H1 (cell line): ENCODE data around the gene LRRC26. TPM values are rescaled to one million over a fixed set of nuclear protein-coding genes. Genes with fewer than 3 reads are reported as not detected.
A peak's percentile ranks its signal among the peaks of the same experiment; 100 is the strongest.

Experiments
- CTCF ChIA-PET: fragments of 300-600 bp; sonication (Branson Sonifier 250); formaldehyde crosslinking; loops from one replicate; lab custom pipeline; 2021; ENCODE audit not compliant: partially characterized antibody; lab: Charles Lee
- POLR2A ChIA-PET: fragments of 300-600 bp; sonication (Branson Sonifier 250); formaldehyde crosslinking; loops from one replicate; lab custom pipeline; 2021; ENCODE audit warnings: inconsistent platforms; ENCODE audit not compliant: partially characterized antibody; lab: Charles Lee
- DNase-seq, 2 experiments: peaks; one replicate each; pipeline versions ENCODE4 v3.0.0 to v3.0.0-alpha.2; 2010 to 2022; ENCODE audit warnings: low spot score in 2 of 2, low read depth in 1 of 2, mixed read lengths in 1 of 2
- FAIRE-seq: peaks from 2 replicates; lab custom pipeline; 2011; peaks lifted over from hg19 to GRCh38; lab: Jason Lieb, UNC
- H2AFZ ChIP-seq: 2 replicates; pipeline ENCODE4 v1.8.1; 2012; ENCODE audit warnings: low read length, inconsistent platforms
- H2AK5ac ChIP-seq: 2 replicates; pipeline ENCODE4 v1.6.1; 2013; ENCODE audit warnings: low read depth, low read length
- H2BK120ac ChIP-seq: replicated peaks from 2 replicates; pipeline ENCODE3; 2013; ENCODE audit warnings: low read depth, low read length, inconsistent platforms
- H2BK12ac ChIP-seq: 2 replicates; pipeline ENCODE4 v1.6.1; 2013; ENCODE audit warnings: low read depth, low read length
- H2BK15ac ChIP-seq: 2 replicates; pipeline ENCODE4 v1.6.1; 2013; ENCODE audit warnings: low read length
- H2BK20ac ChIP-seq: 2 replicates; pipeline ENCODE4 v1.6.1; 2013; ENCODE audit warnings: low read length
- H2BK5ac ChIP-seq: 2 replicates; pipeline ENCODE4 v1.6.1; 2013; ENCODE audit warnings: low read depth, low read length
- H3K14ac ChIP-seq: 2 replicates; pipeline ENCODE4 v1.6.1; 2013; ENCODE audit warnings: inconsistent platforms; ENCODE audit not compliant: insufficient read length
- H3K18ac ChIP-seq: 2 replicates; pipeline ENCODE4 v1.6.1; 2013; ENCODE audit warnings: low read length; ENCODE audit errors: extremely low read depth
- H3K23ac ChIP-seq: 2 replicates; pipeline ENCODE4 v1.6.1; 2013; ENCODE audit warnings: inconsistent platforms; ENCODE audit not compliant: insufficient read length
- H3K23me2 ChIP-seq: 2 replicates; pipeline ENCODE4 v1.6.1; 2013; ENCODE audit warnings: low read depth, low read length
- H3K27ac ChIP-seq: 2 replicates; pipeline ENCODE4 v1.6.1; 2011; ENCODE audit warnings: low read depth, low read length, inconsistent platforms
- H3K27me3 ChIP-seq, 4 experiments: replicated peaks in 1 of 4; 1 replicate in 1 of 4; 2 replicates in 3 of 4; pipeline versions ENCODE4 v1.6.1 to v1.8.1; 2011 to 2013; ENCODE audit warnings: low read length in 3 of 4, mild to moderate bottlenecking in 3 of 4, inconsistent platforms in 2 of 4, mixed read lengths in 2 of 4, moderate library complexity in 1 of 4; ENCODE audit not compliant: control insufficient read depth in 3 of 4, insufficient read depth in 3 of 4; ENCODE audit errors: extremely low read depth in 1 of 4
- H3K36me3 ChIP-seq, 4 experiments: 2 replicates each; pipeline versions ENCODE4 v1.6.1 to v1.8.1; 2011 to 2013; ENCODE audit warnings: mild to moderate bottlenecking in 4 of 4, low read length in 3 of 4, moderate library complexity in 2 of 4, control low read depth in 1 of 4, inconsistent platforms in 1 of 4; ENCODE audit not compliant: insufficient read depth in 4 of 4, control insufficient read depth in 2 of 4
- H3K4ac ChIP-seq: replicated peaks from 2 replicates; pipeline ENCODE3; 2013; ENCODE audit warnings: low read length, low read depth, mixed read lengths, inconsistent platforms; ENCODE audit not compliant: insufficient read length
- H3K4me1 ChIP-seq, 4 experiments: replicated peaks in 1 of 4; 1 replicate in 1 of 4; 2 replicates in 3 of 4; pipeline versions ENCODE4 v1.6.1 to v1.8.1; 2011 to 2013; ENCODE audit warnings: low read length in 3 of 4, inconsistent platforms in 2 of 4, mixed read lengths in 1 of 4; ENCODE audit not compliant: insufficient read depth in 4 of 4, control insufficient read depth in 3 of 4
- H3K4me2 ChIP-seq, 2 experiments: 2 replicates each; pipeline versions ENCODE4 v1.6.1 to v1.8.1; 2011 to 2013; ENCODE audit warnings: low read depth in 2 of 2, low read length in 2 of 2, control low read depth in 1 of 2, inconsistent platforms in 1 of 2, mild to moderate bottlenecking in 1 of 2; ENCODE audit not compliant: insufficient read depth in 1 of 2
- H3K4me3 ChIP-seq, 4 experiments: fragments of 200-600, 300-600 bp in 1 of 4; sonication (generic), shearing (Covaris generic), sonication (Bioruptor Twin) in 1 of 4; 2 replicates each; pipeline versions ENCODE4 v1.5.1 to v1.8.1; 2011 to 2016; ENCODE audit warnings: low read length in 4 of 4, low read depth in 3 of 4, control low read depth in 2 of 4, inconsistent platforms in 2 of 4, mild to moderate bottlenecking in 2 of 4, mixed read lengths in 1 of 4, moderate library complexity in 1 of 4; ENCODE audit not compliant: insufficient read depth in 2 of 4; ENCODE audit errors: extremely low read depth in 1 of 4
- H3K56ac ChIP-seq: replicated peaks from 2 replicates; pipeline ENCODE3; 2013; ENCODE audit warnings: low read depth, mild to moderate bottlenecking, mixed read lengths, low read length, inconsistent platforms; ENCODE audit not compliant: insufficient read length
- H3K79me1 ChIP-seq: 2 replicates; pipeline ENCODE4 v1.6.1; 2013; ENCODE audit warnings: low read depth, low read length, control low read depth
- H3K79me2 ChIP-seq, 2 experiments: 2 replicates each; pipeline versions ENCODE4 v1.6.1 to v1.8.1; 2012 to 2013; ENCODE audit warnings: low read length in 2 of 2, mild to moderate bottlenecking in 2 of 2, inconsistent platforms in 1 of 2; ENCODE audit not compliant: insufficient read depth in 2 of 2, control insufficient read depth in 1 of 2
- H3K9ac ChIP-seq, 4 experiments: replicated peaks in 1 of 4; 1 replicate in 1 of 4; 2 replicates in 3 of 4; pipeline versions ENCODE4 v1.6.1 to v1.8.1; 2011 to 2013; ENCODE audit warnings: low read depth in 3 of 4, low read length in 3 of 4, control low read depth in 2 of 4, mild to moderate bottlenecking in 2 of 4, moderate library complexity in 2 of 4, inconsistent platforms in 1 of 4; ENCODE audit errors: extremely low read depth in 1 of 4
- H3K9me3 ChIP-seq, 2 experiments: 2 replicates each; pipeline versions ENCODE4 v1.6.1 to v1.8.1; 2012 to 2013; ENCODE audit warnings: mild to moderate bottlenecking in 2 of 2, moderate library complexity in 2 of 2, control low read depth in 1 of 2, inconsistent platforms in 1 of 2, low read depth in 1 of 2, low read length in 1 of 2, mixed read lengths in 1 of 2; ENCODE audit not compliant: insufficient read depth in 2 of 2
- H4K20me1 ChIP-seq, 2 experiments: replicated peaks in 1 of 2; 2 replicates each; pipeline versions ENCODE3 to v1.8.1; 2011 to 2013; ENCODE audit warnings: inconsistent platforms in 2 of 2, low read length in 2 of 2, mild to moderate bottlenecking in 1 of 2; ENCODE audit not compliant: insufficient read depth in 2 of 2, control insufficient read depth in 1 of 2
- H4K5ac ChIP-seq: 2 replicates; pipeline ENCODE4 v1.6.1; 2013; ENCODE audit warnings: low read length, low read depth, mixed read lengths, inconsistent platforms; ENCODE audit not compliant: insufficient read length
- H4K8ac ChIP-seq: 2 replicates; pipeline ENCODE4 v1.8.0; 2013; ENCODE audit warnings: mild to moderate bottlenecking, moderate library complexity, low read length, inconsistent platforms; ENCODE audit not compliant: insufficient read depth; ENCODE audit errors: extremely low read depth
- H4K91ac ChIP-seq: replicated peaks from 2 replicates; pipeline ENCODE3; 2013; ENCODE audit warnings: low read length, mixed read lengths, inconsistent platforms; ENCODE audit not compliant: insufficient read length
- GABPA ChIP-seq: IDR thresholded peaks from 2 replicates; pipeline ENCODE4 v1.6.1; 2011; ENCODE audit warnings: mild to moderate bottlenecking, low read length, moderate library complexity, borderline replicate concordance; ENCODE audit not compliant: insufficient read depth
- TAF1 ChIP-seq: IDR thresholded peaks from 2 replicates; pipeline ENCODE4 v1.6.1; 2011; ENCODE audit warnings: mild to moderate bottlenecking, low read depth, low read length
- WGBS, 2 experiments: shearing (Covaris generic) in 1 of 2; methylation state at CpG; one replicate each; pipeline versions ENCODE4 v1.1.6 to v1.1.7; 2013 to 2015; ENCODE audit warnings: low lambda C conversion rate in 2 of 2, mixed read lengths in 2 of 2, inconsistent platforms in 1 of 2, low coverage in 1 of 2, missing lambda C conversion rate in 1 of 2; ENCODE audit not compliant: insufficient replicate concordance in 2 of 2, insufficient coverage in 1 of 2, insufficient read length in 1 of 2; ENCODE audit errors: extremely low coverage in 1 of 2, missing lambda C conversion rate in 1 of 2; 5-methylcytosine and 5-hydroxymethylcytosine counted together
- polyA plus RNA-seq, 7 experiments: library from polyadenylated mRNA; depleted of rRNA in 3 of 7; stranded (reverse) in 5 of 7; unstranded in 2 of 7; fragments of >200 nt in 5 of 7; fragments of 200-250 nt in 2 of 7; gene quantifications; 1 replicate in 5 of 7; 2 replicates in 1 of 7; 4 replicates in 1 of 7; pipeline versions ENCODE4 v1.2.1 to v1.2.3, GENCODE V29; 2011 to 2013; ENCODE audit warnings: missing spikeins in 2 of 7, mixed read lengths in 2 of 7
- total RNA-seq: library from RNA; stranded (reverse); fragmentation: NEBNext Ultra II Directional; extraction: Animal tissue kit (Norgen Biotek cat#: 25700); gene quantifications from 2 replicates; pipeline ENCODE4 v1.2.1, GENCODE V29; 2021

LRRC26 gene
- total and polyA plus RNA-seq, 2 of the 8 experiments (the other 6 are each of a cell fraction or from before 2014, with no cell fraction given), result 0.34 to 0.85 TPM

DNA sequence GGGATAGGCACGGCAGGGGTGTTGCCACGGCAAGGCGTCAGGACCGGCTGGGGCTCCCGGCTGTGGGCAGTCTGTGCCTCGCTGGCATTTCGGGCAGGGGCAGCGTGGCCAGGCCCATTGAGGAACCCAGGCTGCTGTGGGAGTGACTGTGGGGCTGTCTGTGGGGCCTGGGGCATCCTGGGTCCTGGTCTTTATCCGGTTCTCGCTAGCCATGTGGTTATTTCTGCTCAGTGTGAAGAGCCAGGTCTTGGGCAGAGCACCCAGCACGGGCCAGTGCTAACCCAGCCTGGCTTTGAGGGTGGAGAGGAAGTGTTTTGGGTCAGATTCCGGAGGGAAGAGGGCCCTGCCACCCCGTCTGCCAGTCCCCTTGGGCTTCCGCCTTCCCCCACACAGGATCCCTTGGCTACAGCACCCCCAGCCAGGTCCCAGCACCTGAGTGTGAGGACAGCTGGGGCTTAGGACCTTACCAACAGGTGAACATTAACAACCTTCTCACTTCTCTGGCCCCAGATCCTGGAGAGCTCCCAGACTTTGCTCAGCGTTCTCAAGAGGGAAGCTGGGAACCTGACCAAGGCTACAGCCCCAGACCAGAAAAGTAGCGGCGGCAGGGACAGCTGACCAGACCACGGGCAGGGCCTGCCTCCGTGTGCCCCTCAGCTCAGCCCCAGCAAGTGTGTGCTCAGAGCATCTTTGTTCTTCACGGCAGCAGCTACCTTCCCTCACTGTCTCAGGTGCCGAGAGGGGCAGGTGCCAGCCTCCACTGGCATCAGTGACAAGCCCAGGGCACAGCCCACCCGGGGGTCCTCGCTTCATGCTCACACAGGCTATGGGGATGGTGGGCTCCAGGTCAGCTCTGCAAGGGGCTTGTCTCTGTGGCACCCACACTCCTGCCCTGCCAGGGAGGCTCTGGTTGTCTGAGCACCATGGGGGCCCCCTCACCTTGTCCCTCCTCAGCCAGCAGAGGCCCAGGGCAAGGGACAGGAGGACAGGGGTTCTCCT lies 19.7 kb upstream of the LRRC26 start:
- no peak overlapping the region for H2BK15ac ChIP-seq
- peak overlapping the region; percentile 76 to 99 for H3K4me2 ChIP-seq
- no peak overlapping the region for H2BK20ac ChIP-seq
- TF ChIP-seq TAF1 (no peak), GABPA (0 out of 2 replicates have a peak, but pooled peaks have one; percentile 44)
- TF ChIP-seq, all 59 proteins: peak for 1
- Histone ChIP-seq H4K8ac (peak overlapping the region; percentile 59; the same call in 1 of the 2 replicates), H3K14ac (no peak overlapping the region), H3K4me1 (peaks cover 0 to 24% (median 9%) of the 10 kb centered on the region in 4 experiments; a peak in 6 of 7 replicates), H3K79me1 (peaks cover 9% of the 10 kb centered on the region; the same call in 1 of the 2 replicates), H2BK120ac (no peak overlapping the region), H2BK12ac (no peak overlapping the region), H3K18ac (no peak overlapping the region), H3K4me3 (peak overlapping the region; percentile 71 to 92 (median 82)), H3K36me3 (peaks cover 0 to 4% (median 3%) of the 10 kb centered on the region in 4 experiments; a peak in 4 of 8 replicates), H3K23me2 (peaks cover 8% of the 10 kb centered on the region; the same call in 1 of the 2 replicates), H3K56ac (no peak overlapping the region), H4K5ac (no peak overlapping the region), H3K23ac (no peak overlapping the region), H3K27ac (no peak overlapping the region), H4K91ac (no peak overlapping the region), H3K9me3 (no peaks in the 10 kb centered on the region), H3K27me3 (no peaks in the 10 kb centered on the region; a peak in 1 of 7 replicates), H2AFZ (no peak overlapping the region), H2BK5ac (no peak overlapping the region), H2AK5ac (no peak overlapping the region; the same call in 1 of the 2 replicates), H3K4ac (no peak overlapping the region), H3K79me2 (peaks cover 0 to 30% of the 10 kb centered on the region in 2 experiments; a peak in 2 of 4 replicates), H4K20me1 (peaks cover 11 to 29% of the 10 kb centered on the region in 2 experiments), H3K9ac (peak overlapping the region in 2 of 4 experiments; percentile 78 to 80; a peak in 4 of 7 replicates)
- FAIRE-seq, result no peak
- ChIA-PET POLR2A (interaction anchor here (0.9 to 11.0 kb wide), 17 partner anchors 9 to 122 kb away, joined by 3 to 107 read pairs (median 8); partner anchors contain the start of genes CYSRT1, NDOR1, RNF208 and RNF224), CTCF (interaction anchor here (0.5 to 14.0 kb wide), 25 partner anchors 9 to 389 kb away, joined by 3 to 204 read pairs (median 4); partner anchors contain the start of genes CYSRT1, LRRC26, NDOR1 and NELFB)
- DNase-seq, result no peak
- WGBS, 2 experiments, result 56% methylated on average over 23 of the region's 23 CpGs; no CpG with 5 or more reads in 1 of the 2 experiments
